ENCODE results near the gene LPAR6.

DNA sequence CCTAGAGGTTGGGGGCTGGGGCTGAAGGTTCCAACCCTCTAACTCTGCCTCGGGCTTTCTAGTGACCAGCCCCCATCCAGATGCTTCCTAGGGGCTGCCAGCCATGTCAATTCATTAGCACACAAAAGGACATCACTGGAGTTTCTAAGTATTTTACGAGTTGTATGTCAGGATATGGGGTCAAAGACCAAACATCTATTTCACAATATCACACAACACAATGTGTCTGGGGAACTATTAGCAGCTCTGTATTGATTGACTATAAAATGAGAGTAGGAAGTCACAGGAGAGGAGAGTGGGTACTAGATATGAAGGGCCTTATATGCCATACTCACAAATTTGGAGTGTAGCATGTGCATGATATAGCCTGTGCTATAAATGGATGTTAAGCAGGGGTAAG lies 42.1 kb downstream of the LPAR6 start:
- TF ChIP-seq, protein P1, sequence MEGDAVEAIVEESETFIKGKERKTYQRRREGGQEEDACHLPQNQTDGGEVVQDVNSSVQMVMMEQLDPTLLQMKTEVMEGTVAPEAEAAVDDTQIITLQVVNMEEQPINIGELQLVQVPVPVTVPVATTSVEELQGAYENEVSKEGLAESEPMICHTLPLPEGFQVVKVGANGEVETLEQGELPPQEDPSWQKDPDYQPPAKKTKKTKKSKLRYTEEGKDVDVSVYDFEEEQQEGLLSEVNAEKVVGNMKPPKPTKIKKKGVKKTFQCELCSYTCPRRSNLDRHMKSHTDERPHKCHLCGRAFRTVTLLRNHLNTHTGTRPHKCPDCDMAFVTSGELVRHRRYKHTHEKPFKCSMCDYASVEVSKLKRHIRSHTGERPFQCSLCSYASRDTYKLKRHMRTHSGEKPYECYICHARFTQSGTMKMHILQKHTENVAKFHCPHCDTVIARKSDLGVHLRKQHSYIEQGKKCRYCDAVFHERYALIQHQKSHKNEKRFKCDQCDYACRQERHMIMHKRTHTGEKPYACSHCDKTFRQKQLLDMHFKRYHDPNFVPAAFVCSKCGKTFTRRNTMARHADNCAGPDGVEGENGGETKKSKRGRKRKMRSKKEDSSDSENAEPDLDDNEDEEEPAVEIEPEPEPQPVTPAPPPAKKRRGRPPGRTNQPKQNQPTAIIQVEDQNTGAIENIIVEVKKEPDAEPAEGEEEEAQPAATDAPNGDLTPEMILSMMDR (IDR thresholded peaks at IDR 0.05; ENCODE audit: low read depth, low read length, poor library complexity, severe bottlenecking) = no peak
- no peak for TF ChIP-seq EZH2phosphoT487 (IDR thresholded peaks at IDR 0.05; ENCODE audit: borderline replicate concordance, low read length)
